Islet of Langerhans (tissue), 1 donor: ENCODE measurements around the gene ENGASE.
"Not testable (repeated sequence)": the region's sequence is repeated elsewhere in the genome, so short reads cannot be mapped to it uniquely, and the experiment has no call there.

Source experiments
- FAIRE-seq: peaks from one replicate; lab custom pipeline; 2011; peaks lifted over from hg19 to GRCh38; lab: Jason Lieb, UNC

The ENGASE gene

DNA sequence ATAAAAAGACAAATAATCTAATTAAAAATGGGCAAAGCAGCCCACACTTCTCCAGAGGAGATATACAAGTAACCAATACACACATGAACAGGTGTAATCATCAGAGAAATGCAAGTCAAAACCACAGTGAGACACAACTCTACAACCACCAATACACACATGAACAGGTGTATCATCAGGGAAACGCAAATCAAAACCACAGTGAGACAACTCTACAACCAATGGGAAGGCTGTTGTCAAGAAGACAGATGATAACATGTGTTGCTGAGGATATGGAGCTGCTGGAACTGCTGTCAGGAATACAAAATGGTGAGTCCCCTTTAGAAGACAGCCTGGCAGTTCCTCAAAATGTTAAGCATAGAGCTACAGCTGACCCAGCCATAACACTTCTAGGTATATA lies 22.5 kb upstream of the ENGASE start:
- FAIRE-seq: no peak

DNA sequence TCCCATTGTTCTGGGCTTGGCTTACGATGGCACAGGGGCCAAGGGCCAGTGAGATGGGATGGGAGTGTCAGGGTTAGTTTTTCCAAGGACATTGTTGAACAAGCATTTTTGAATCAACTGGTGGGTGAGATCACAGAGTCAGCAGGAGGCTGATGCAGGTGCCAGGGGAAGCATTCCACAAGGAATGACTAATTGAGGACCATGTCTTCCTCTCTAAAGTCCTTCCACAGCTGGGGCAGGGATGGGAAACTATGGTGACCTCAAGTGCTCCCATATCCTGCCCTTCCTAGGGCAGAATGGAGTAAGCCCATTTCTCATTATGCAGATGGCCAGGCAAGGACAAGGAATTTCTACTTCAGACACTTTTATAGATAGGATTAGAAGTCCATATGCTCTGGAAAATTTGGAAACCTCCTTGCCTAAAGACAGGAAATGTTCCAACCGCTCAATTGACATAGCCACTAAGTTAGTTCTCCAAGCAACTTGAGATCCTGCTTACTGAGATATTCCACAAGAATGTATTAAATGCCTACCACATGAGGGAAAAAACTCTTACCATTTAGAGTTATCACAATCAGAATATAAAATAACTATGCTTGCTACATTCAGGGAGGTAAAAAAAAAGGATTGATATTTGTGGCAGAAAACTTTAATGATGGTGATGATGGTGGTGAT lies 21.2 kb upstream of the ENGASE start:
- no peak for FAIRE-seq

DNA sequence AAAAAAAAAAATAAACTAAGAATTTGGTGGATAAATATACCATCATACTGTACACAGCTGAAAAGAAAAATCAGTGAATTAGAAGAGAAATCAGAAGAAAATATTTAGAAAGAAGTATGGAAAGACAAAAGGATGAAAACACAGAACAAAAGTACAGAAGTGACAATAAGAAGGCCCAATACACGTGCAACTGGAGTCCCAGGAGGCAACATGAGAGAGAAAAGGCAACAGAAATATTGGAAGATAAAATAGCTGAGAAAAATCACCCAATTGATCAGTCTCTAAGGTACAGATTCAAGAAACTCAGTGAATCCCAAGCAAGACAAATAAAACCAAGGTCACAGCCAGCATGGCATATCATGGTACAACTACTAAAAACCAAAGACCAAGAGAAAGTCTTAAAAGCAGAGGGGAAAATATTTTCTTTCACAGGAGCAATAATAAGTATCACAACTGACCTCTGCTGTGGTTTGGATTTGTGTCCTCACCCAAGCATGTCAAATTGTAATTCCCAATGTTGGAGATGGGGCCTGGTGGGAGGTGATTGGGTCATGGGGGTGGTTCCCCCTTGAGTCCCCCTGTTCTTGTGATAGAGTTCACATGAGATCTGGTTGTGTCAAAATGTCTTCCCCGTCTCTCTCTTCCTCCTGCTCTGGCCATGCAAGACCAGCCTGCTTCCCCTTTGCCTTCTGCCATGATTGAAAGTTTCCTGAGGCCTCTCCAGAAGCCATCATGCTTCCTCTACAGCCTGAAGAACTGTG lies 20.2 kb upstream of the ENGASE start:
- FAIRE-seq: no peak

DNA sequence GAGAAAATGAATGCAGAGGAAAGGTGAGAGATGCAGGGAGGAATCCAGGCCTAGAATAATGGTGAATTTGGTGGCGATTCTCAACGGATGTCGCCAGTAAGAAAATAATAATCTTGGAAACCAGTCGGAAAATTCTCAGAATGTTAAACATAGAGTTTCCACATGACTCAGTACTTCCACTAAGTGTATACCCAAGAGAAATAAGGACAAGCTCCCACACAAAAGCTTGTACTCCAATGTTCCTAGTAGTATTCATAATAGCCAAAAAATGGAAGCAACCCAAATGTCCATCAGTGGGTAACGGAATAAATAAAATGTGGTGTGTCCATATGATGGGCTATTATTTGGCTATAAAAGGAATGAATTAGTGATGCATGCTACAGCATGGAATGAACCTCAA lies 19.4 kb upstream of the ENGASE start:
- no peak for FAIRE-seq

DNA sequence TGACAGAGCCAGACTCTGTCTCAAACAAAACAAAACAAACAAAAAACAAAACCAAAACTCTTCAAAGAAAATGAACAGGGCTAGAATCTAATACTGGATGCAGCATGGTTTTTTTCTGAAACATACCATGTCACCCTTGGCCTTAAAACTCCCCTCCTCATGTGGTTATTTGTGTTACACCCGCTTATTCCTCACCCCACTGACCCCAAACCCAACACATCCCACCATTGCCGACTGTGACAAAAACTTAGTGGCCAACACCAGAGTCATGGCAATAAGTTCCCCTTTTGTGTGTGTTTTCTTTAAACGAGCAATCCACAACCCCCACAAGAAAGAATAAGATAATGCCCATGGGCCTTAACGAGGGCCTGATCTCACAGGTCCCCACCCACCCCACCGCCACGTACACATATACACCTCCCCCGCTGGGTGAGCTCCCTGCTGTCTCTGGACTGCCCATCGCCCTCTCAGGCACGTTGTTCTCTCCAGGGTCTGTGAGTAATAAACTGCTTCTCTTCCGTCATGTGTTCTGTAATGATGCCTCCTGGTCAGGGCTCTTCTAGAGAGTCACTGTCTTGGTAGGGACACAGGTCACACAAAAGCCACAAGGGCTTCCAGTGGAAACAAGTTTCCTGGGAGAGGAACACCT lies 16.8 kb upstream of the ENGASE start:
- no peak for FAIRE-seq

DNA sequence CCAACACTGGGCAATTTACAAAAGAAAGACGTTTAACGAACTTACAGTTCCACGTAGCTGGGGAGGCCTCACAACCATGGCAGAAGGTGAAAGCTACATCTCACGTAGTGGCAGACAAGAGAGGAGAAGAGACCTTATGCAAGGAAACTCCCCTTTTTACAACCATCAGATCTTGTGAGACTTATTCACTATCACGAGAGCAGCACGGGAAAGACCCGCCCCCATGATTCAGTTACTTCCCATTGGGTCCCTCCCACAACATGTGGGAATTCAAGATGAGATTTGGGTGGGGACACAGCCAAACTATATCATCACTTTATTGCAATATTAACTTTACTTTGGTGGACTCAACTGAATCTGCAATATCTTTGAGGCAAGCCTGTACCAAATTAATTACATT lies 11.9 kb upstream of the ENGASE start:
- no peak for FAIRE-seq

DNA sequence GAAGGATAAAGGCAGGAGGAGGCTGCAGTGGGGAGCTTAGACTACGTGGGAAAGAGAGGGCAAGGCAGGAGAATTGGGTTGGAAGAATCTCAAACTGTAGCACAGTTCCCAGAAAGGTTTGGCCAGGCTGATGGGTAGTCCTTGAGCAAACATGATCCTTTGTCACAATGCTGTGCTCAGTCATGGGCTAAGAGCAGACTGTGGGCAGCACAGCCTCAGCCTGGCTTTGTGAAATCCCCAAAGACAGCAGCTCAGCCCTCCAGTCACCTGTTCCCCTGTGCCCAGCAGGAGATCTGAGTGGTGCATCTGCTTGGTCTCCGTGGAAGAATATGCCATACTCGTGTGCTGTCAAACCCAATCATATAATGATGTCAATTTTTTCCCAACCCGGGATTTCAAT lies 10.6 kb upstream of the ENGASE start:
- FAIRE-seq: no peak

DNA sequence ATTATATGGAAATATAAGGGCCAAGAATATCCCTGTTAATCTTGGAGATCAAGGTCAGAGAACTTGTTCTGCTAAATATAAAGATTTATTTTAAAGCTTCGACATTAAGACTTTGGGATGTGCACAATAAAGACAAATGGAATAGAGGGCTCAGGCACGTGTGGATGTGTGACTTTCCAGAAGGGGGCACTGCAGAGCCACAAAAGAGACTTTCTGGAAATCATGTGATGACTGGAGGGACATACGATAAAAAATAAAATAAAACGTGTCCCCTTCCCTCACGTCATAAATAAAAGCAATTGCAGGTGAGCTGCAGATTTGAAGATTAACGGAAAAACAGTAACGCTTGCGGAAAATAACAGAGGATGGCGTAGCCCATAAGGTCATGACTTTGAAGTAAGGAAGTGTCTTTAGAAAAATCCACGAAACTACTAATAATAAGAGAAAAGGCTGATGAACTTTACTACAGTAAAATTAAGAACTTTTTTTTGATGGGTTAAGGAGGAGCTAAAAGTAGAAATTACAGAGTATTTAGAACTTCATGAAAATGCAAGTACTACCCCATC lies 9.4 kb upstream of the ENGASE start:
- no peak for FAIRE-seq

DNA sequence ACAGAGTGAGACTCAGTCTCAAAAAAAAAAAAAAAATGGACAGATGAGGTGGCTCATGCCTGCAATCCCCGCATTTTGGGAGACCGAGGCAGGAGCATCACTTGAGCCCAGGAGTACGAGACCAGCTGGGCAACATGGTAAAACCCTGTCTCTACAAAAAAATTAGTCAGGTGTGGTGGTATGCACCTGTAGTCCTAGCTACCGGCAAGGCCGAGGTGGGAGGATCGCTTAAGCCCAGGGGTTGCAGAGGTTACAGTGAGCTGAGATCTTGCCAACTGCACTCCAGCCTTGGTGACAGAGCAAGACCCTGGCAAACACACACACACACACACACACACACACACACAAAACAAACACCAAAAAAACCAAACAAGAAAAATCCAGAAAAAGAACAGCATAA lies 7.7 kb upstream of the ENGASE start:
- no peak for FAIRE-seq

DNA sequence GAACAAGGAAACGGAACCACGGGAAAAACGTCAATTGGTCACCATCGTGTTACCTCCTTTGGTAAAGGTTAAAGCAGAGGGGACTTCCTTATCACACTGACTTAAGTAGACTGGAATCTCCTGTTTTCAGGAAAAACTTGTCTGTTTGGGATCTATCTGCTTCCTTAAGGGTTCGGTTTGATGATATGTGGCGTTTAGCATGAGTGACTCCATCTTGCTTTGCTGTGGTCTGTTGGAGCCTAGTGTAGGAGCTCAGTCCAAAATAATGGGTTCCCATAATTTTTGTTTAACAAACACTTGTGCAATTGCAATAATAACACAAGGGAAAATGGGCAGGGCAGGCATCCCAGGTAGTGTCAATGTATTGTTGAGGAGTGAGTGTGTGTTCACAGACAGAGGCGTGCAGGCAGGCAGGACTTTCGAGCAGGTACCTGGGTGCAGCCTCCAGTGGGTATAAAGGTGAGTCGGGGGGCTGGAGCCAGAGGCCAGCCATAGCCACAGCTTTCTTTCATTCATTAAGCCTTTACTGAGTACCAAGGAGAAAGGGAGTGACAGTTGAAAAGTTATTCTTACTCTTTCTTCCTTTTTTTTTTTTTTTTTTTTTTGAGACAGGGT lies 4.3 kb upstream of the ENGASE start:
- no peak for FAIRE-seq

DNA sequence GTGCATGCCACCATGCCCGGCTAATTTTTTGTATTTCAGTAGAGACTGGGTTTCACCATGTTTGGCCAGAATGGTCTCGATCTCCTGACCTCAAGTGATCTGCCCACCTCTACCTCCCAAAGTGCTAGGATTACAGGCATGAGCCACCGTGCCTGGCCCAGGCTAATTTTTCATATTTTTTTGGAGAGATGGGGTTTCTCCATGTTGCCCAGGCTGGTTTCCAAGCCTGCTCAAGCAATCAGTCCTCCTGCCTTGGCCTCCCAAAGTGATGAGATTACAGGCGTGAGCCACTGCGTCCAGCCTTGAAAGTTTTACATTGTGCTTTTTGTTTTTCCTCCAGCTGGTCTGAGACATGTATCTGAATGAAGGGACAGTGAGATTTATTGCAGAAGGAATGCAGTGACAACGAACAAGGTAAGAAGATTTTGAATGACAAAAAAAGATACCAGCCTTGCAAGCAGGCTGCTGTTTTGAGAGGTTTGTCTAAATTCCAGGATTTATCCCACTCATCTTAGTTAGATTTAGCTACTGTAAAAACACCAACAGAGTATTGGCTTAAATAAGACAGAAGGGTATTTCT lies 3.4 kb upstream of the ENGASE start:
- FAIRE-seq: no peak

DNA sequence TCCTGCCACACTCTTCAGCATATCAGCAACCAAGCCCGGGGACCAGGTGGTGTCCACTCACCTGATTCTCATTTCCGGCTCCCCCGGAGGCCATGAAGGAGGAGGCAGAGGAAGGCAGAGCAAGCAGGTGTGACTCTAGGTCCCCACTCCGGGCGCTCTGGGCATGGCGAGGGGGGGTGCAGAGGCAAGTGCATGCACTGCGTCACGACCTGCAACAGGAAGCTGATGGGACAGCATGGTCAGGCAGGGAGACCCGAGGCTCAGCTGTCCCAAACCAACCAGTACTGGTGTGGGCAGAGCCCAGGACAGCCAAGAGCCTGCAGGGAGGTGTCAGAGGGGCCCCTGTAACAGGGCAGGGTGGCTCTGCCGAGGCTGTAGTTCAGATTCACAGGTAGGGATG lies 2.1 kb upstream of the ENGASE start:
- no peak for FAIRE-seq

DNA sequence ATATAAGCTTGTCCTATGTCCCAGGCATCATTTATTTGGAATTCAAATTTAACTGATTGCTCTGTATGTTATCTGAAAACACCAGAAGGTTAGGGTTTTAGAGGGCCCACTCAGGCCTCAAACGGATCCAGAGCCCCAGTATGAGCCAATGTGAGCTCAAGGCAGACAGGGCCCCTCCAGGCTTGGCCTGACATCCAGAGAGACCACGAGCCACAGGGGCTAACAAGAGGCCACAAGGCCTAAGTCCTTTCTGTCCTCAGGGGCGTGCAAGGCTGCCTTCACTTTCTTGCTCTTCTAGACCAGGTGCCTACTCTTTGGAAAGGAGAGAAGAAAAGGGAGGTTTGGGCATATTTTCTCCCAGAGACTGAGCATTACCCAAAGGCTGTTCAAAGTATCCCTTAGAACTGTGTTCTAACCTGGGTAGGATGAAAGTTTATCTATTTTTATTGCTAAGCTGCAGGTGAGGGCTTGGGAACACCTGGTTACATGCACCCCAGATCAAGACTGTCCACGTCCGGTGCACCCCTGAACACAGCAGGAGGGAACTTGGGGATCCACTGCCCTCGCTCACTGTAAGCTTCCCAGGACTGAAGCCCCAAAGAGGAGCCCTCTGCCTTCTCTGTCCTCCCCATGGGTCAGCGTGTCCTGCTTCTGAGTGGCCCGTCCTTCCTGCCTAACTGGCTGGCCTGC lies 1.5 kb upstream of the ENGASE start:
- FAIRE-seq: no peak

DNA sequence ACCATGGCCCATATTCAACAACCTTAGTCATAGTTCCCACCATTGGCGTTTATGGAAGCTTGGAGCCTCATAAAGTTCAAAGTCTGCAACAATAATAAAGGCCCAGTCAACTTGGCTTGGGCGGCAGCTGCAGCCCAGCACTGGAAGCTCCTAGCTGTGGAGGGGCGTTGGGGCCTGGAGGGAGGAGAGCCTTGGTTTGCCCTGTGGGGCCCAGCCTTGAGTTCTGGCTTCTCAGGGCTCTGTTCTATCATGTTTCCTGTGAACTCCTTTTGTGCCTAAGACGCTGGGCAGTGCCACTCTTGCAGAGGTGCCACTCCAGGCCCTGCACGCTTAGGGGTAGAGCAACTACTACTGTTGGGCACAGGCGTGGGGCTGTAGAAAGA lies 927 bp upstream of the ENGASE start:
- no peak for FAIRE-seq

DNA sequence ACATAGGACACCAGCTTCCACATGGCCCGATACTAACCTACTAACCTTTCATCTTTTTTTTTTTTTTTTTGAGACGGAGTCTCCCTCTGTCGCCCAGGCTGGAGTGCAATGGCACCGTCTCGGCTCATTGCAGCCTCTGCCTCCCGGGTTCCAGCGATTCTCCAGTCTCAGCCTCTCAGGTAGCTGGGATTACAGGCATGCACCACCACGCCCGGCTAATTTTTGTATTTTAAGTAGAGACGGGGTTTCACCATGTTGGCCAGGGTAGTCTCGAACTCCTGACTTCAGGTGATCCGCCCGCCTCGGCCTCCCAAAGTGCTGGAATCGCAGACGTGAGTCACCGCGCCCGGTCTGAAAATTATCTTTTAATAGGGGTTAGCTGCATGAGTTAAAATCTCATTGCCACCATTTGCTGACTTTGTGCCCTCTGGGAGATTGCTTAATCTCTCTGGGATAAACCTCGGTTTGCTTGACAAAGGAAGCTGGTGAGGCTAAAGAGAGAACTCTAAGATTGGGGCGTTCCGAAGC lies 439 bp upstream of the ENGASE start:
- not testable (repeated sequence) for FAIRE-seq

DNA sequence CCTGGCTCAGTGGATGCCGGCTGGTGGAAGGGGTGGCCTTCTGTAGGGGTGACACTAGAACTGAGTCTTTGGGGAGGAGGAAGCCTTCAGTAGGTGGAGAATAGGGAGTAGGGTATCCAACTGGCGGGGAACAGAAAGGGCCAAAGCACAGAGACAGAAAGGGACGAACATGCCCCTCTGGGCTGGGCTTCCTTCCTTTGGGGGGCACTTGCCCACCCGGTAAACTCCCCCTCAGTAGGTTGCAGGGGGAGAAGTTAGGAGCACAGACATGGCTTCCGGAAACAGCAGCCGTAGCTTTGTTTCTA lies 774 bp downstream of the ENGASE start:
- no peak for FAIRE-seq

DNA sequence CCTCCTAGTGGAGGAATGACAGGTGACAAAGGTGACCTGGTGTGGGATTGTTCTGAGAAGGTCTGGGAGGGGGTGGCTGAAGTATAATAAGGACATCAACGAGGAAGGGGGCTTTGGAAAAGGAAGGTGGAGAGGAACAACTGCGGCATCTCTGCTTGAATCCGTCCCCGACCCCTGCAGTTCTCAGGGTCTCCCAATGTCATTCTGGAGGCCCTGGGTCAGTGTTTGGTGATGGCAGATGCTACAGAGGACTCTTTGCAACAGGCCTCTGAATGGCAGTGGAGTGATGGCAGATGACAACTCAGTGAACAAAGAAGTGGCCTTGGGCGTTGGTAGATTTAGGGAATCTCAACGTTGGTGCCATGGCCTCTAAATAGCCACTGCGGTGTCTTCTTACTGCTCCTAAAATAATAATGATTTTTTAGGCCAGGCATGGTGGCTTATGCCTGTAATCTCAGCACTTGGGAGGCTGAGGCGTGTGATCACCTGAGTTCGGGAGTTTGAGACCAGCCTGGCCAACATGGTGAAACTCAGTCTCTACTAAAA lies 1.3 kb downstream of the ENGASE start:
- FAIRE-seq: no peak

DNA sequence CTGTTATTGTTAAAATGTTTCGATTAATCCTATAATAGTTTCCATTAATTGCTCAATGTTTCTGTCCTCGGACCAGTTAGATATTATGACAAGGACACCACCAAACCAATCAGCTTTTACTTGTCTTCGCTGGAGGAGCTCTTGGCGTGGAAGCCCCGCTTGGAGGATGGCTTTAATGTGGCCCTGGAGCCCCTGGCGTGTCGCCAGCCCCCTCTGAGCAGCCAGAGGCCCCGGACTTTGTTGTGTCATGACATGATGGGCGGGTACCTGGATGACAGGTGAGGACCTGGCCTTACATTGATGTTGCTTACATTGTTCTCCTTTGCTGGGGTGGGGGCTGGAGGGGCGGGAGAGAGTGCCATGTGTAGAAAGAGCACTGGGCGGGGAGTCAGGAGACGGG lies 3.0 kb downstream of the ENGASE start:
- FAIRE-seq: no peak

DNA sequence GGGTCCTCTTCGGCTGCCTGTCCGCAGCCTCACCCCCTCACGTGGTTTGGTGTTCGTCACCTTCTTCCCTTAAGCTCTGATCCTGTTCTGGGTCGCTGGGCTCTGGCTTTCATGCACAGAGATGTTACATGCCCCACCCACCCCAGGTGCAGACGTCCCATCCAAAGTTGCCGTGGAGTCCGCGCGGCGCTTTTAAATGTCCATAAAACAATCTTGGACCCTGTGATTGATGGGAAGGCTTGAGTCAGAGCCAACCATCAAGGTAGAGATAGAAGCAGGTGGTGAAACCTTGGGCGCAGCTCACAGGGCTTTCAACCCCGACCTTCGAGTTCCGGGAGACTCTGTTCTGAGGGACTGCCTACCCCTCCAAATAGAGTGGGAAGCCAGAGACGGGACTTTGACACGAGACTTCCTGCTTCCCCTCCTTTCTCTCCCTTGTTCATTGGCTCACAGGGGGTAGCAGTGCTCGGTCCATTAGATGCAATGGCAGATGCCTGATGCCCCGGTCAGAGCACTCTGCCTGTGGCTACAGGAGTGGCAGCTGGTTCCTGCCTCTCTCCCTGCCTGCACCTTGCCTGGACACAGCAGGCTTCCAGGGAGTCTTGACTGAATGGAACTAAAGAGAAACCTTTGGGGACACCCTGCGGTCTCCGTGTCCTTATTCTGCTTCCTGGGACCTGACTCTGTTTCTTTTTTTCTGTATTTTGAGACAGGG lies 4.0 kb downstream of the ENGASE start:
- FAIRE-seq: no peak

DNA sequence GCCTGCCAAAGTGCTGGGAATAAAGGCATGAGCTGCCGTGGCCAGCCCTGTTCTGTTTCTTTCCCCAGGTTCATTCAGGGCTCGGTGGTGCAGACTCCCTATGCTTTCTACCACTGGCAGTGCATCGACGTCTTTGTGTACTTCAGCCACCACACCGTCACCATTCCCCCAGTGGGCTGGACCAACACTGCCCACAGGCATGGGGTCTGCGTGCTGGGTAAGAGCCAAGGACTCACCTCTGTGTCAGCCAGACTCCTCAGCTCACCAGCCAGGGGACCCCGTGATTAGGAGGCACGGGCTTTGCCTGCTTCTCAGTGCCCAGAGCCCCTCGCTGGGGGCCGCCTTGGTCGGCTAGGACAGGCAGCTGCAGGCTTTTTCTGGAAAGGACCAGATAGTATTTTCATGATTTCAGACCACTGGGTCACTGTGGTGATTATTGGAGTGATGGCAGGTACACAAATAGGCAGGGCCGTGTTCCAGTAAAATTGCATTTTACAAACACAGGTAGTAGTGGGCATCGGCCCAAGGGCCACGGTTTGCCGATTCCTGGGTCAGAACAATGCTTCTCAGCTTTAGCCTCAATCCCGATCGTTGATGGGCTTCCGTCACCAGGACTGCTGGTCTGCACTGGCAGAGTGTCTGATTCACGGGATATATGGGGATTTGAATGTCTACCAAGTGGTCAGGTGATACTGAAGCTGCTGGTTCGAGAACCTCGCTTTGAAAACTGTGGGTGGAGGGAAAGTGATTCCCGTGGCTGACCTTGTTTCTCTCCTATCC lies 5.0 kb downstream of the ENGASE start:
- no peak for FAIRE-seq
